Measurements from ENCODE around the gene HOXC9.

HOXC9 gene

GRCh38 chr12:53989227-53990113, 10.5 kb upstream of the HOXC9 start:
- DNase-seq, result peak; percentile 39

DNA sequence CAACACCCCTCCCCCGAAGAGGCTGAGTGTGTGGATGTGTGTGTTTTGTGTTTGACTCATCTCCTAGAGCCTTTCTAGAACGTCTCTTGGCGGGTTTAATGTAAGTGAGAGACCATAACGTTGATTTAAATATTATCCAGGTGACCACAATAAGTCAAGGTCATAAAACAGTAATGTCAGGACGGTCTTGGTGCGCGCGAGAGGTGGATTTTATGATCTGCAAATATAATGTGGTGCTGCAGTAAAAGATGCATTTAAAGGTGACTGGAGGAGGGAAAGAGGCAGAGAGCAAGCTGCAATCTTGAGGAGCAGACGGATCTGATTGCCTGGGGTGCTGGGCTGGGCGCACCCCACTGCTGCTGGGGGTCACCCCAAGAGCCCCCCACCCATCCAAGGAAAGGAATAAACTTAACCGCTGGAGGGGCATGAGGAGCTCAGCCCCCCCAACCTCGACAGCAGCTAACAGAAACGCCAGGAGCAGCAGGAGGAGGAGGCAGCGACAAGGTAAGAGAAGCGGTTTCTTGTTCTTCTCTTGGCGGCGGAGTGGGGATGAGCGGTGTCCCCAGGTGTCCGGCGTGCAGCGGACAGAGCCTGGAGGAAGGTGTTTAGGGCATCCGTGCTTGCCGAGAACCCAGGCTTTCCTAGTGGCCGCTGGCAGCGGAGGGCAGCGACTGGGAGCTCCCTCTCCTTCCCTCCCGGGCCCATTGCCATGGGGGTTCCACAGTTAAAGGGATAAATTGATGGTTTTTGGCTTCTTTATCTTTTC, 9.5 kb upstream of the HOXC9 start:
- DNase-seq, result no peak

DNA sequence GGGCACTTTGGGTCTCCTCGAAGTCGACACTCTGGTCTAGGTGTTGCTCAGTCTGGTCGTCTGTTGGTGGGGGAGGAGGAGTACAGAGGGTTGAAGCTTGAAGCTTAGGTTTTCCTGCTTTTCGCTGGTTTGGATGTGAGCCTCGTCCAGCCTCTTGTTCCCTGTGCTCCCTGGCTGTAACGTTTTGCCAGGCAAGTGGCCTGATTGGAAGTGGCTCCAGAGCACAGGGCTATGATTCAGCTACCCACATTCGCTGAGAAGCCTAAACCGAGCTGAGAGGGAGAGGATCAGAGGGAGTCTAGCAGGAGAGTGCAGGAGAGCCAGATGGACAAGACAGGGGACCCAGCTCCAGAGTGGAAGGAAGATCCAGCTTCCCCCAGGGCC, 8.9 kb upstream of the HOXC9 start:
- DNase-seq, result no peak

DNA sequence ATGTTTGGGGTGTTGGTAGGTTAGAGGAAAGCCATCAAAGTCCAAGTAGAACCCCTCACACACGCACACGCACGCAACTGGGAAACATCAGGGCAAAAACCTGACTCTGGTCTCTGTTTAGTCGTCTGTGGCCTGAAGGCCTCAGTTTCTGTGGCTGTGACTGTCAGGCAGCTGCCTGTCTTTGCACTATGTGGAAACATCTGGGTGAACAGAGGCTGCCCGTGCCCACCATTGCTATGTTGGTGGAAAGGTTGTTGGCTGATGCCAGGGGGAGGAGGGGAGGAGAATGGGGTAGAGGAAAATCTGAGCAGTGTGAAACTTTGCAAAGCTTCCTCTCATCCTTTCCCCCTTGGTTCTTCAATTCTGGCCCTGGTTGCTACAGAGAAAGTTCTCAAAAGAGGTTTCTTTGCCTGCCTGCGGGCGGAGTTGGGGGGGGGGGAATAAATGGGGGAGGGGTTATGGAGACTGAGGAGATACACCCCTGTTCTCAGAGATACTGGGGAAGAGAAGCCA, 7.5 kb upstream of the HOXC9 start:
- DNase-seq, result no peak

GRCh38 chr12:53993162-53994008, 6.6 kb upstream of the HOXC9 start:
- no peak for DNase-seq

GRCh38 chr12:53994009-53994263, 6.0 kb upstream of the HOXC9 start:
- DNase-seq, result no peak

GRCh38 chr12:53994264-53995001, 5.5 kb upstream of the HOXC9 start:
- no peak for DNase-seq

DNA sequence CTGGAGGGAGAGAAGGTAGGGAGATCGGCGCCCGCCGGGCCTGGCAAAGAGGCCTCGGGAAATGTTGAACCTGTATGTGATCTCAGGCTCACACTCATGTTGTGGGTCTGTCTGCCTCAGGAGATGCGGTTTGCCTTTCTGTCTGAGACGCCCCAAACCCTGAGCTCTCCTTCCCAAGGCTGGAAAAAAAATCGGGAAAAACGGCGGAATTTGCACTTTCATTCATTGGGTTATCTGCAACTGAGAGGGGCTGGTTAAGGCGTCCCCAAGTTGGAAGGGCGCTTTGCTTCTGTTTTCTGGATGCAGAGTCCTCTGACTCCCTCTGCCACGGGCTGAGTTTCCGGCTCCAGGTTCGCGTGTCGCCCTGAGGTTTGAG, 5.0 kb upstream of the HOXC9 start:
- DNase-seq, result no peak

DNA sequence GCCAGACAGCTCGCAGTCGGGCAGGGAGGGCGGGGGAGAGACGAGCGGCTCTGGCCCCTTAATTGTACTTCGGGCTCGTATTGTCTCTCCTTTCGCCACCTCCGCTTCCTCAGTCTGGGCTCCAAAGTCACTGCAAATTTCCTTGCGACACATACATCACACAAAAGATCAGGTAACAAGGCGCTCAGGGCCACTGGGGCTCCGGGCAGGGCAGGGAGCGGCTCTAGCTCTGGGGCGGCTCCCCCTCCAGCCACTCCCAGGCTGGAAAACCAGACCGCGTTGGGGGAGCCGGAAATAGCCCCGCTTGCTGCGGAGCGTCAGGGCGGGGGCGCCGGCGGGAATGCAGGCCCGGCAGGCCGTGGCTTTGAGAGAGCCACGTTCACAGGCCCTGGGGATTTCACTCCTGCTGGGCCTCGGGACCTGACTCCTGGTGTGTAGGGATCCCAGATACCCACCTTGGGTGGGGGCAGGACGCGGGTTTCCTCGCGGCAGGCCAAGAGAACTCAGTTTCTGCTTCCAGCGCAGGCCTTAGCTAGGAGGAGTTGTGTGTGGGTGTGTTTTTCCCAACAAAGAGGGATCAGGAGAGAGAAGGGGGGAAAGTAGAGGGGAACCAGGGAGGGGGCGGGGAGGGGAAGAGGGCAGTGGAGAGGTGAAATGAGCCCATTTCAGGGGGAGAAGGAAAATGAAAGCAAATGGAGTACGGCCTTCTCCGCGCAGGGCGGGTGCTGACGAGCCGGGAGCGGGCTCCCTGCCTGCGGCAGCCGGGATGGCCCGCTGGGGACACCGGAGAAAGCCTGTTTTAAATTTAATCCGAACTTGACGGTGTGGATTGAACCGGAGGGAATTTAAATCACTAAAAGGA, 4.4 kb upstream of the HOXC9 start:
- no peak for DNase-seq

GRCh38 chr12:53996240-53997203, 3.4 kb upstream of the HOXC9 start:
- DNase-seq, result no peak

DNA sequence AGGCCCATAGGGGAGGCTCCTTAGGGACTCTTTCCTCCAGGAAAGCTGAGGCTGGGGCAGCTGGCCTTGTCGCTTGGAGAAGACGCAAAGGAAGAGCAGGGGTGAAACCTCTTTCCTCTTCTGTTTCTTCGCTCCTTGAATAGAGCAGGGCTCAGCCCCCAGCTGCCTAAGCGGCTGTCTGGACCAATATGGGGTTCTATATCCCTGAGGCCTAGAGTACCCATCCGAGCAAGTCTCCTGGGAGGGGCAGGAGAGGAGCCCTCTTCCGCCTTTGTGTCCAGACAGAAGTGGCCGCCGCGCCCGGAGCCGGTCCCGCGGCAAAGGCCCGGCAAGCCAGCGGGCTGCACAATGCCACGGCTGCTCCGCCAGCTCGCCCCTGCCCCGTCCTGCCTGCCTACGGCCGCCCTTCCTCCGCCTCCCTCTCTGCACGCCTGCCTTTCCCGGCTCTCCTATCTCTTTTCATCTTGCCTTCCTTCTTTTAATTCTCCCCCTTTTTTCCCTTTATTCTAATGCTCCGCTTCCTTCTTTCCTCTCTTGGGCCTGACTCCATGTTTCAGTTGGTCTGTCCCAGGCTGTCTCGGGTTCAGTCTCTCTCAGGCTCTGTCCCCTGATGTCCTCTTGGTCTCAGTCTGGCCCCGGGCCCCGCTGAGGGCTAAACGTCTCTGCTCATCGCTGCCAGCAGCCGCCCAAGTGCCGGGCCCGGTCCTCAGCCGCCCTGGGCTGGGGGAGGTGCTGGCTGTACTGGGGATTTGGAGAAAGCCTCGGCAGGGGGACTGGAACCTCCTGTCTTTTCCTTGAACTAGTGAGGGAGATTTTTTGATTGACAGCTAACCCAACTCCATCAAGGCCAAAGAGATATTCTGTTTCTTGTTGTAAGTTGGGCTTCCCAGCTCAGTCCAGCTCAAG, 2.5 kb upstream of the HOXC9 start:
- DNase-seq, result no peak

DNA sequence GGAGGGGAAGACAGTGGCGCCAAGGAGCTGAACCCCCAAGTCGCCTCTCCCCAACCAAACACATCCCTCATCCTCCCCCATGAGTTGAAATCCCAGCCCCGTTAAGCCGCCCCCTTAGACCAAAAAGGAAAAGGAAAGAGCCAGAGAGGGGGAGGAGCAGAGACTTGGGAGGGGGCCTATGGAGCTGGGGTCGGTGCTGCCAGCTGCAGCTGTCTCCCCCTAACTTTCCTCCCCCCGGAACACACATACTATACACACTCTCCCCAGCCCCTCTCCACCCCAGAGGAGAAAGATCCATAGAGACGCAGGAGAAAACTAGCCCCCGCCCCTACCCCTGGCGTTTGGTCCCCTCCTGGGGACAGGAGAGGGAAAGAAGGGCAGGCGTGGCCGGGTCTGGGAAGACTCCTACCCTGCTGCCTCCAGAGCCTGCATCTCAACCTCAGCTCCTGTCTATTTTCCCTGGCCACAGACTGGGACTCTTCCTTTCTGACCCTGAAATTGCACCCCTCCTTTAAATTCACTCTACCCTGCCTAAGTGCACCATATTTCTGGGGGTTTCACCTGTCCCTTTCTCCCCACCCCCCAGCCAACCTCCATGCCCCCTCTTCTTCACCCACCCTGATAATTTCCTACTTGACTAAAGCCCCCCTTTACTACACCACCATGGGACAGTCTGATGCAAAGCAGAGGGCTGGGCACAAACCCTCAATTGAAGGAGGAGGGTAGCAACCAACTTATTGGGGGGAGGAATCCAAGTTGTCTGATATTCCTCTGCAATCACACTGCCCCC, 1.7 kb upstream of the HOXC9 start:
- DNase-seq, result no peak

GRCh38 chr12:53998900-53999236, 1.1 kb upstream of the HOXC9 start:
- DNase-seq, result no peak

DNA sequence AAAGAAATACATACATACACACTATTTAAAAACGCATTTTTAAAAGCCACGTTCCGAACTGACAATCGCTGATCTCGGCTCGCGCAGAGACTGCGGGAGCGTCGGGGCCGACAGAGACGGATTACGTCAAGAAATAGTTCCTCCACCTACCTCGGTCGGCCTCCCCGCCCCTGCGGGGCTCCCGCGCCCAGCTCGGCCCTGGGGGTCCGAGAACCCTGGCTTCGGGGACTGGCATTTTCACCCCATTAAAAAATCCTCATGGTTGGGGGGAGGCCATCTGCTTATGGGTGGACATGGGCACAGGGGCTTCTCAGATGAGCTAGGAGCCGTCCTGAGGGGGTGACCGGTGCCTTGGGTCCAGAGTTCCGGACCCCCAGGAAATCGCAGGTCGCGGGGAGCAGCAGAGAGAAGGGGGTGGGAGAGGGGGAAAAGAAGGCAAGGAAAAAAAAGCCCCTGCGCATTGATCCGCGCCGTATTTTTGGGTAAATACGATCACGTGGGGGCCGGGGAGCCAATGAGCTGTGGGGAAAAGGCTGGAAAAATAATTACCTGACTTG, 324 bp upstream of the HOXC9 start:
- DNase-seq, result no peak

GRCh38 chr12:54001283-54002187, 1.6 kb downstream of the HOXC9 start:
- no peak for DNase-seq

DNA sequence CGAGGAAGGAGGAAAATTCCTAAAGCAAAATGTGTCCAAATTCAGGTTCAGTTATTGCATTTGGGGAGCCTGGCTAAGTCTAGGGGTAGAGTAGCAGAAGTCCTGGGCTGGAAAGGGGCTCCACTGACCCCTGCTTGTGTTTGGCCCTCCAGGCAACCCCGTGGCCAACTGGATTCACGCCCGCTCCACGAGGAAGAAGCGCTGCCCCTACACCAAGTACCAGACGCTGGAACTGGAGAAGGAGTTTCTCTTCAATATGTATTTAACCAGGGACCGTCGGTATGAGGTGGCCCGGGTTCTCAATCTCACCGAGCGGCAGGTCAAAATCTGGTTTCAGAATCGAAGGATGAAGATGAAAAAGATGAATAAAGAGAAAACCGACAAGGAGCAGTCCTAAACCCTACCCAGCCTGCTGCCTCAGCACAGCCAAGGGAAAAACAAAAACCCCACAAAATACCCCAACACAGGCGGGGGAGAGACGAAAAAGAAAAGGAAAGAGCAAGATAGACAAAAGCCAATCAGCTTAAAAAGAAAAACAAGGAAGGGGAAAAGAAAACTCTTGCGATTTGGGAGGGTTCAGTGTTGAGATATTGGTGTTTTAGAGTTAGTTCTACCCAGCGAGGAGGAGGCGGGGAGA, 2.4 kb downstream of the HOXC9 start:
- DNase-seq, result no peak

- no peak for DNase-seq
These were observed 3.0 kb downstream of the HOXC9 start for GRCh38 chr12:54002915-54003389.
